Adrenal gland (tissue), 5 donors: ENCODE results near the gene TPCN1.

Experiments
- CTCF ChIP-seq, 6 experiments: fragments of 450-650 bp in 4 of 6; fragments of 200-600 bp in 2 of 6; sonication (generic) in 1 of 6; IDR thresholded peaks; 1 replicate in 5 of 6; 2 replicates in 1 of 6; pipeline versions ENCODE4 v1.5.1 to v1.8.0; 2016 to 2021; ENCODE audit warnings: antibody characterized with exemption in 6 of 6, mild to moderate bottlenecking in 2 of 6, moderate library complexity in 1 of 6
- POLR2A ChIP-seq, 2 donors: fragments of 450-650 bp; IDR thresholded peaks; one replicate each; pipeline ENCODE4 v1.6.1; 2017; ENCODE audit warnings: antibody characterized with exemption in 2 of 2, mild to moderate bottlenecking in 2 of 2, moderate library complexity in 1 of 2
- donor health status: DM: no; HTN: no; CAD: no.

DNA sequence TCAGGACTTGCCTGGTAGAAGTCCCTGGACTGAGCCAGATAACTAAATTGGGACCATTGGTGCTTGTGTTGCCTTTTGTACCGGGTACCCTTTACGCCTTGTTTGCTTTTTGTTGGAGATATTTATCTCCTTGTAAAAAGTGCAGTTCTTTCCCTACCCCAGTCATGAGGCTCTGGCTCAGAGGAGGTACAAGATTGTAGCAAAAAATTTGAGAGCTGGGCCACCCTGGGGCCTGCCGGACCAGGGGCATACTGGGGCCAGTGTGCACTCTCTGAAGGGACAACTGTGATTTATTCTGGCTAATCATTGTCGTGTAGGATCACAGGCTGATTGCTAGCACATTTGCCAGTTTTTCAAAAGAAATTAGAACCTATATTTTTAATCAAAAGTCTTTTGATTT is 13.2 kb downstream of the TPCN1 start:
- no peak for TF ChIP-seq CTCF (IDR thresholded peaks at IDR 0.05)
- TF ChIP-seq POLR2A (IDR thresholded peaks at IDR 0.05), result no peak
